HG02642 (cell line): ENCODE measurements around the gene IL6.
"Not testable (repeated sequence)": the region's sequence is repeated elsewhere in the genome, so short reads cannot be mapped to it uniquely, and the experiment has no call there.

Experiments
- ATAC-seq: cut with Tn5 transposase; IDR thresholded peaks from one replicate; pipeline ENCODE4 v1.9.1; 2021; ENCODE audit warnings: mild to moderate bottlenecking; ENCODE audit not compliant: unreplicated experiment, poor library complexity

Gene IL6

DNA sequence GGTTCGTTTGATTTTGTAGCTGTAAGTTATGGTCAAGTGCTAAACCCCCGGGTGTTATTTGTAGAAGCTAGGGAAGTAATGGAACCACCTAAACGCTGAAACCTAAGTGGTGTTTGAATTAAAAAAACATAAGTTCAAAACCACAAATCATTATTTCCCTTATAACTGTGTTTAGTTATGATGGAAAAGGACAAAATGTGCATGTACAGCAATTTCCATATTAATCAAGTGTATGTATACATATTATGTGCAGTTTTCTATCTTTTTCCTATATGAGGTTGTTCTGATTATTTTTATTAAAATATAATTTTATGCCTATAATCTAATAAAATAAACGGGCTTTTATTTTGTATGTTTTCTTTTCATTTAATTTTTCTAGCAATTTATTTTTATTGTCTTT, 45.9 kb downstream of the IL6 start:
- ATAC-seq: no peak

DNA sequence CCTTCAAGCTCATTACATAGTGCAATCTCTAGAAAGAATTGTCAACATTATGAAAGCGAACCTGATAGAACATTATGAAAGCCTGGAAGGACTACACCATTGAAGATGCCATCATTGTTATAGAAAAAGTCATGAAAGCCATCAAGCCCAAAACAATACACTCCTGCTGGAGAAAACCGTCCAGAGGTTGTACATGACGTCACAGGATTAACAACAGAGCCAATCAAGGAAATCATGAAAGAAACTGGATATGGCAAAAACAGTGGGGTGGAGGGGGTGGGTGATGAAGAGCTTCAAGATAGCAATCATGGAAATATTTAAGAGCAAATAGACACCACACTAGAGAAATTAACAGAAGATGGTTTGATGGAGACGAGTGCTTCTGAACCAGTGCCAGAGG, 50.0 kb downstream of the IL6 start:
- no peak for ATAC-seq

DNA sequence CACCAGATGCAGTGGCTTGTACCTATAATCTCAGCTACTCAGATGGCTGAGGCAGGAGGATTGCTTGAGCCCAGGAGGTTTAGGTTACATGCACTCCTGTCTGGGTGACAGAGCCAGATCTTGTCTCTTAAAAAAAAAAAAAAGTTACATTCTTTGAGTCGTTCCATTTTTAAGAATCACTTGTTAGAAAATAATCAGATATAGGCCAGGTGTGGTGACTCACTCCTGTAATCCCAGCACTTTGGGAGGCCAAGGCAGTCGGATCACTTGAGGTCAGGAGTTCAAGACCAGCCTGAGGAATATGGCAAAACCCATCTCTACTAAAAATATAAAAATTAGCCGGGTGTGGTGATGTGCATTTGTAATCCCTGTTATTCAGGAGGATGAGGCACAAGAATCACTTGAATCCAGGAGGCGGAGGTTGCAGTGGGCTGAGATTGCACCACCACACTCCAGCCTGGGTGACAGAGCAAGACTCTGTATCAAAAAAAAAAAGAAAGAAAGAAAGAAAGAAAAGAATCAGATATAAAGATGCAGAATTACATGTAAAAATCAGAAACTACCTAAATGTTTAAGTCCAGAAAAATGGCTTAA, 52.8 kb downstream of the IL6 start:
- not testable (repeated sequence) for ATAC-seq

DNA sequence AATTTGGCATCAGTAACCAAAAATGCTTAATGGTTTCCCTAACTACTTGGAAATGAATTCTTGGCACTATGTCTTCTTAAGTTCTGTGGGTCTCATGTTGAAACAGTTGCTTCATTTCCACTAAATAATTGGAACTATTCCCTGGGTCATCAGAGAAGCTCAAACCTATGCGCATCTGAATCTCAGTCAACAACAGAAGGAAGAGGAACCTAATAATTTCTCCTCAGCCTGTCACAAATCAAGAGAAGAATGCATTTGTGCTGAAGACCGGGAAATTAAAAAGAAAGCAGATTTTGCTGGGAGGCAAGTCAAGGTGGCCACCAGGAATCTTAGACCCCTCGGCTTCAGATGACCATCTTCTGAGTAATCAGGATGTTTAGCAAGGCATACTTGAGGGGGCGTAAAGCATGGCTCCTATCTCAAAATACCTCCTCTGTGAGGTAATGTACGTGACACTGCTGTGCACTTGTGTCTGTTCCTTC, 54.3 kb downstream of the IL6 start:
- no peak for ATAC-seq
